Type B pancreatic cell (in vitro differentiated cells): ENCODE measurements around the gene ASIC2. TPM values are rescaled to one million over a fixed set of nuclear protein-coding genes. Genes with fewer than 3 reads are reported as not detected.
A peak's percentile ranks its signal among the peaks of the same experiment; 100 is the strongest.

Source experiments
- DNase-seq: peaks from one replicate; pipeline ENCODE4 v3.0.0; 2021; ENCODE audit warnings: mixed read lengths; ENCODE audit not compliant: unreplicated experiment; ENCODE audit errors: extremely low spot score
- H3K27ac Mint-ChIP-seq: 2 replicates; pipeline ENCODE4 v1.8.0; 2021; ENCODE audit warnings: mild to moderate bottlenecking, mixed read lengths
- H3K27me3 Mint-ChIP-seq: 2 replicates; pipeline ENCODE4 v1.8.0; 2021; ENCODE audit warnings: mixed read lengths
- H3K36me3 Mint-ChIP-seq: 2 replicates; pipeline ENCODE4 v1.8.0; 2021; ENCODE audit warnings: mixed read lengths
- H3K4me1 Mint-ChIP-seq: one replicate; pipeline ENCODE4 v1.8.0; 2021; ENCODE audit warnings: mixed read lengths; ENCODE audit not compliant: unreplicated experiment
- H3K4me3 Mint-ChIP-seq: 2 replicates; pipeline ENCODE4 v1.8.0; 2021; ENCODE audit warnings: mild to moderate bottlenecking, mixed read lengths
- H3K9me3 Mint-ChIP-seq: 2 replicates; pipeline ENCODE4 v1.8.0; 2021; ENCODE audit warnings: mixed read lengths
- total RNA-seq: library from RNA; stranded (reverse); gene quantifications from 2 replicates; pipeline ENCODE4 v1.2.1, GENCODE V29; 2021; ENCODE audit warnings: low replicate concordance
- TF ChIP-seq, protein P1 (sequence below): fragments of 200-600 bp; sonication (generic); conservative IDR thresholded peaks from 2 replicates; pipeline ENCODE4 v1.5.0; 2021; ENCODE audit warnings: antibody characterized with exemption, mild to moderate bottlenecking

The ASIC2 gene
- total RNA-seq, 1 donor from 2014 or later: 3.4 TPM

DNA sequence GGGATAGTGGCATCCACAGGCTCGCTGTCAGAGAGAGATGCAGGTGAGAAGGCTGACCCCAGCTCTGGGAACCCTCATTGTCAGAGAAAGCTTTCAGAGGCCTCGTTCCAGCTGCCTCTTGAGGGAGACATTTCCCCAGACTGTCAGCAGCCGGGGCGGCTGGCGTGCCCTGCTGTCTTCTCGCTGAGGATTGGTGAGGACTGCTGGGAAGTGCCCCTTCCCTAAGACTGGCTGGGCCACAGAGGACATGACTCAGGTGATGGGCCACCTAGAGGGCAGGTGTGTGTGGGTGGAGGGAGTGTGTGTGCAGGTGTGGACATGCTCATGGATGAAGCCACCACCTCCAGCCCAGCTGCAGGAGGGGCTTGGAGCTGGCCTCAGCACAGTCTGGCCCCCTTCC is 276.2 kb downstream of the ASIC2 start:
- no peak for DNase-seq

DNA sequence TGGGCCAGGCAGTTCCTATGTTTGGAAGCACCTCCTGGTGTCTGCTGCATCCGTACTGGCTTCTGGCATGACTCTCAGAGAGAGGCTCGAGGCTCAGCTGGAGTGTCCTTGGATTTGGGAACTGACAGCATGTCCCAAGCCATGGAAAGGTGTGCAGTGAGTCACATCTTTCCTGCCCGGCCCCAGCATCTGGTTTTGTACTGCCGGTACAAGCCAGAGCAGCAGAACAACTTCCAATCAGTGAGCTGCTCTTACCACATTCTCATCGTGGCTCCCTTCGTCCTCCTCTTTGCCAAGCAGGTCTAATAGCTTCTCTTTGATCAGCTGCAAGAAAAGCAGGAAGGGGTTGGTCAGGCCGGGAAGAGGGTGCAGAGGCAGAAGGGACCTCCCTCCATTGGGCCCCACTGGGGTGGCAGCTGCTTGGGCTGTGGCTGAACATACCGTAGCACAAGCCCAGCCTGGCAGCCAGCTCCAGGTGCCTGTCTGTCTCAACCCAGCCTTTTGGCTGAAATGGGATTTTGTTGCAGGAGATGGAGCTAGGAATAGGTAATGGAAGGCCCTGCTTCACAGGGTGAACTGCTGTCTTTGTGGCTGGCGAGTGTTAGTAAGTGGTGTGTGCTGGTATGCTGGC is 277.3 kb downstream of the ASIC2 start:
- no peak overlapping the region for H3K27ac Mint-ChIP-seq
- H3K9me3 Mint-ChIP-seq: no peaks in the 10 kb centered on the region
- peaks cover 14% of the 10 kb centered on the region for H3K4me1 Mint-ChIP-seq
- peaks cover 6% of the 10 kb centered on the region for H3K27me3 Mint-ChIP-seq
- no peak for DNase-seq
- TF ChIP-seq, protein P1, sequence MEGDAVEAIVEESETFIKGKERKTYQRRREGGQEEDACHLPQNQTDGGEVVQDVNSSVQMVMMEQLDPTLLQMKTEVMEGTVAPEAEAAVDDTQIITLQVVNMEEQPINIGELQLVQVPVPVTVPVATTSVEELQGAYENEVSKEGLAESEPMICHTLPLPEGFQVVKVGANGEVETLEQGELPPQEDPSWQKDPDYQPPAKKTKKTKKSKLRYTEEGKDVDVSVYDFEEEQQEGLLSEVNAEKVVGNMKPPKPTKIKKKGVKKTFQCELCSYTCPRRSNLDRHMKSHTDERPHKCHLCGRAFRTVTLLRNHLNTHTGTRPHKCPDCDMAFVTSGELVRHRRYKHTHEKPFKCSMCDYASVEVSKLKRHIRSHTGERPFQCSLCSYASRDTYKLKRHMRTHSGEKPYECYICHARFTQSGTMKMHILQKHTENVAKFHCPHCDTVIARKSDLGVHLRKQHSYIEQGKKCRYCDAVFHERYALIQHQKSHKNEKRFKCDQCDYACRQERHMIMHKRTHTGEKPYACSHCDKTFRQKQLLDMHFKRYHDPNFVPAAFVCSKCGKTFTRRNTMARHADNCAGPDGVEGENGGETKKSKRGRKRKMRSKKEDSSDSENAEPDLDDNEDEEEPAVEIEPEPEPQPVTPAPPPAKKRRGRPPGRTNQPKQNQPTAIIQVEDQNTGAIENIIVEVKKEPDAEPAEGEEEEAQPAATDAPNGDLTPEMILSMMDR: no peak
- no peaks in the 10 kb centered on the region for H3K36me3 Mint-ChIP-seq
- no peak overlapping the region for H3K4me3 Mint-ChIP-seq

More for the DNA sequence above, 276.2 kb downstream of the ASIC2 start:
- Mint-ChIP-seq H3K27ac (no peak overlapping the region), H3K4me3 (no peak overlapping the region), H3K27me3 (peaks cover 6% of the 10 kb centered on the region), H3K36me3 (no peaks in the 10 kb centered on the region), H3K4me1 (peaks cover 13% of the 10 kb centered on the region), H3K9me3 (no peaks in the 10 kb centered on the region)
- TF ChIP-seq, protein P1: no peak

DNA sequence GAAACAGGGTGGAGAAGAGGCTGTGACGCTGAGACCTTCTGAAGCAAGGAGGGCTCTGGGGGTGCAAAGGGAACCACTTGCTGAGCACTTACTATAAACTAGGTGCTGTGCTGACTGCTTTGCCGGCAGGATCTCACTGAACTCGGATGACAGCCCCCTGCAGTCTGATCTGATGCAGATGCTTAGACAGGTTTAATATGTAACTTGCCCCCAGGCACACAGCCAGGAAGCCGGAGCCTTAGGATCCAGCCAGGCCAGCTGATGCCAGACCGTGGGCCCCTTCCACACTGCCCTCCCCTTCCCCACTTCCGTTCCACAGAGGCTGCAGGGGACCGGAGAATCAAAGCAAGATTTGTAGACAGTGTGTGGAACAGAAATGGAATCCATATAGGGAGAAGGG is 278.3 kb downstream of the ASIC2 start:
- no peaks in the 10 kb centered on the region for H3K36me3 Mint-ChIP-seq

GRCh38 chr17:33013596-33014375 is 279.3 kb downstream of the ASIC2 start:
- Mint-ChIP-seq H3K27me3 (peaks cover 4% of the 10 kb centered on the region), H3K4me1 (peaks cover 14% of the 10 kb centered on the region), H3K9me3 (no peaks in the 10 kb centered on the region), H3K4me3 (no peak overlapping the region), H3K36me3 (no peaks in the 10 kb centered on the region), H3K27ac (no peak overlapping the region)
- peak; percentile 57 for DNase-seq
- TF ChIP-seq, protein P1: no peak

More for the DNA sequence above, 278.3 kb downstream of the ASIC2 start:
- no peak for DNase-seq
- H3K4me1 Mint-ChIP-seq: peaks cover 14% of the 10 kb centered on the region
- no peak overlapping the region for H3K4me3 Mint-ChIP-seq
- peak overlapping the region; percentile 71 for H3K27ac Mint-ChIP-seq
- TF ChIP-seq, protein P1: no peak
- peaks cover 6% of the 10 kb centered on the region for H3K27me3 Mint-ChIP-seq
- H3K9me3 Mint-ChIP-seq: no peaks in the 10 kb centered on the region

DNA sequence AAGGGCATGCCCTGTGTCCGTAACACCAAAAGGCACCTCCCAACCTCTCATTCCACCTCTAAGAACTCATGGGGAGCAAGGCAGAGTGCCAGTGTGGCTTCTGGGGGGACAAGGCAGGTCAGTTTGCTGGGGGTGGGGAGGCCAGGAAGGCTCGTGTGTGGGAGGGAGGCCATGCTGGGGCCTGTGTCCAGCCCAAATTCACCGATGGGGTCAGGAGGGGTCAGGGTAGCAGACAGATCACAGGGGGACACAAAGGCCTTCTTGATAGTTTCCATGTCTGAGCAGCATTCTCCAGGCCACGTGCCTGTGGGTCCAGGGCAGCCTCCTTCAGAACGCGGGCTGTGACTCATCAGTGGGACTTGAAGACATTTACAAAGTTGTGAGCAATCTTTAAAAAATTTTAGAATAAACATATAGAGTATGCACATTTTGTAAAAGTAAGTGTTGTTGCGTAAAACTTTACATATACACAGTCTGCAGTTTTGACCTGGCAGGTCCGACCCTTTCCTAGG is 280.5 kb downstream of the ASIC2 start:
- no peak overlapping the region for H3K27ac Mint-ChIP-seq
- no peak for DNase-seq

More for the DNA sequence above, 280.5 kb downstream of the ASIC2 start:
- TF ChIP-seq, protein P1: no peak
- Mint-ChIP-seq H3K36me3 (no peaks in the 10 kb centered on the region), H3K4me1 (peaks cover 14% of the 10 kb centered on the region), H3K27me3 (peaks cover 4% of the 10 kb centered on the region), H3K4me3 (no peak overlapping the region), H3K9me3 (no peaks in the 10 kb centered on the region)
